AG08396 (cell line): ENCODE measurements around the gene PEAK3.
"Not testable (repeated sequence)": the region's sequence is repeated elsewhere in the genome, so short reads cannot be mapped to it uniquely, and the experiment has no call there.

Source experiments
- DNase-seq: peaks from one replicate; pipeline ENCODE4 v3.0.0; 2012; ENCODE audit warnings: low spot score, mixed read lengths

Gene PEAK3

GRCh38 chr19:2288818-2289713 is 7.1 kb upstream of the PEAK3 start:
- DNase-seq, result no peak

DNA sequence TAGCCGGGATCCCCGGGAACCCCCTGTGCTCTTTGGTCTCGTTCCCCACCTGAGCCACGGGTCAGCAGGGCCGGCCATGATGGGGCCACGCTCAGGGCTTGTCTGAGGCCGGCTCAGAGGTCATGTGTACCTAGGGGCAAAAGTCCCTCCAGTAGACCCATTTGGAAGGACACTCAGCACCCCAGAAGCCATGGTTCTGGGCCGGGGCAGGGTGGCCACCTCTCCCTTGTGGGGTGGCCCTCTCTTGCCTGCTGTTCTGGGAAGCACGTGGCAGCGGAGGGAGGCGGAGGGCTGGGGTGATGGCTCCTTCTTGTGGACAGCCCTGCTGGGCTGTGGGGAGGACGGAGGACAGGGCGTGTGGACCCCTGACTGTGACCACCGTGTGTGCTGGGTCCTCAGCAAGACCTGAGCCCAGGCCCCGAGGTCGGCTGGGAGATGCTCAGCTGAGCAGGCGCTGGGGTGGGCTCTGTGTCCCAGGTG is 6.4 kb upstream of the PEAK3 start:
- DNase-seq, result no peak

DNA sequence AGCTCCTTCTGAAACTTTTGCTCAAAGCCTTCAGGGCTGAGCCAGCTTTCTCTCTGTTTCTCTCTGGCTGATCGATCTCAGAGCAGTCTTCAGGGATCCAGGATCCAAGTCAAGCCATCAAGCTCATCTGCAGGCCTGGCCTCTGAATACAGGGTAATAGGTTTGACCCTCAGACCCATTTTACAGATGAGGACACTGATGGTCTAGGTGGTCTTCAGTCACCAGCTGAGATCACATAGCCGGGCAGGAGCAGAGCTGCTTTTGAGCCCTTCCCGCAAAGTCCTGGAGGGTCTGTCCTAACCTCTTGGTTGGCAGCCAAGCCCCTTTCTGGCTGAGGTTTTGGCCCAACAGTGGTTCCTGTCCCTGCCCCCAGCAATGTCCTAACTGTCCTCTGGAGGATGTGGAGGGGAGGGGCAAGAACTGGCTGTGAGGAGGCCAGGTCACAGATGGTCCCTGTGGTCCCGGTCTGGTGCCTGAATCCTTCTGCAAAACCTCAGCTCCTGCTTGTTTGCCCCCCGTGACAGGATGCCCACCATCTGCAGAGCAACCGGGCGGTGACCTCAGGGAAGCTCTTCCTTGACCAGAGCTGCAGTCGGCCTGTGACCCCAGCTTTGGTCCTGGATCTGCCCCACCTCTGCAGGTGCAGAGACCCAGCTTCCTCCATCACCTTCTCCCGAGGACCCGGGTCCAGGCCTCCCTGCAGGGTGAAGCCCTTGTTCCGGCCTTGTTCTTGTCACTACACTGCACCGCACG is 5.8 kb upstream of the PEAK3 start:
- no peak for DNase-seq

GRCh38 chr19:2286402-2287140 is 4.6 kb upstream of the PEAK3 start:
- no peak for DNase-seq

DNA sequence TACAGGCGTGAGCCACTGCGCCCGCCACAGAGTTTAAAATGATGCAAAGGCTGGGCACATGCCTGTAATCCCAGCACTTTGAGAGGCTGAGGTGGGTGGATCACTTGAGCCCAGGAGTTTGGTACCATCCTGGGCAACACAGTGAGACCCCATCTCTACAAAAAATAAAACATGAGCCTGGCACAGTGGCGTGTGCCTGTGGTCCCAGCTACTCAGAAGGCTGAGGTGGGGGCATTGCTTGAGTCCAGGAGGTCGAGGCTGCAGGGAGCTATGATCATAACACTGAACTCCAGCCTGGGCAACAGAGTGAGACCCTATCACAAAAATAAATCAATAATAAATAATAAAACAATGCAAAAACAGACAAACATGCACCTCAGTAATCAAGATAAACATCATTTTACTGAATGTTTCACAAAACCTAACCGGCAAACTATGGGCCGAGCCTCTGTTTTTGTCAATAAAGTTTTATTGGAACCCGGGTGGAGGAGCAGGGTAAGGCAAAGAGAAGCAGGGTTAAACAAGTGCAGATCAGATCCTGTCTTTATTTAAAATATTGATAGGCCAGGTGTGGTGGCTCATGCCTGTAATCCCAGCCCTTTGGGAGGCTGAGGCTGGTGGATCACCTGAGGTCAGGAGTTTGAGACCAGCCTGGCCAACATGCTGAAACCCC is 2.0 kb upstream of the PEAK3 start:
- DNase-seq, result no peak

- DNase-seq, result no peak
These were observed 875 bp upstream of the PEAK3 start for GRCh38 chr19:2282862-2283237.

DNA sequence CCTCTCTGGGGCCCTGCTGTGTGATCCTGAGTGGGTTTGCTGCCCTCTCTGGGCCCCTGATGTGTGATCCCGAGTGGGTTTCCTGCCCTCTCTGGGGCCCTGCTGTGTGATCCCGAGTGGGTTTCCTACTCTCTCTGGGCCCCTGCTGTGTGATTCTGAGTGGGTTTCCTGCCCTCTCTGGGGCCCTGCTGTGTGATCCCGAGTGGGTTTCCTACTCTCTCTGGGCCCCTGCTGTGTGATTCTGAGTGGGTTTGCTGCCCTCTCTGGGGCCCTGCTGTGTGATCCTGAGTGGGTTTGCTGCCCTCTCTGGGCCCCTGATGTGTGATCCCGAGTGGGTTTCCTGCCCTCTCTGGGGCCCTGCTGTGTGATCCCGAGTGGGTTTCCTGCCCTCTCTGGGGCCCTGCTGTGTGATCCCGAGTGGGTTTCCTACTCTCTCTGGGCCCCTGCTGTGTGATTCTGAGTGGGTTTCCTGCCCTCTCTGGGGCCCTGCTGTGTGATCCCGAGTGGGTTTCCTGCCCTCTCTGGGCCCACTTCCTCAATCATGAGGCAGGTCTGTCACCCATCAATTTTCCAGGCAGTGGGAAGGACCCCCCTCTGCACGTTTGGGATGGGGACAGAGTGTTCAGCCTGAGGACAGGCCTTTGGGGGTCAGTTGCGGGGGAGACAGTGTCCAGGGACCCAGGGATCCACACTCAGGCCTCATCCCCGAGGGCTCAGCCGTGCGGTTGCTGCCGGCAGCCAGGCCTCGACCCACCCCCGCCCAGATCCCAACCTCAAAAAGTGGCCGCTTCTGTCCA is 512 bp downstream of the PEAK3 start:
- not testable (repeated sequence) for DNase-seq

DNA sequence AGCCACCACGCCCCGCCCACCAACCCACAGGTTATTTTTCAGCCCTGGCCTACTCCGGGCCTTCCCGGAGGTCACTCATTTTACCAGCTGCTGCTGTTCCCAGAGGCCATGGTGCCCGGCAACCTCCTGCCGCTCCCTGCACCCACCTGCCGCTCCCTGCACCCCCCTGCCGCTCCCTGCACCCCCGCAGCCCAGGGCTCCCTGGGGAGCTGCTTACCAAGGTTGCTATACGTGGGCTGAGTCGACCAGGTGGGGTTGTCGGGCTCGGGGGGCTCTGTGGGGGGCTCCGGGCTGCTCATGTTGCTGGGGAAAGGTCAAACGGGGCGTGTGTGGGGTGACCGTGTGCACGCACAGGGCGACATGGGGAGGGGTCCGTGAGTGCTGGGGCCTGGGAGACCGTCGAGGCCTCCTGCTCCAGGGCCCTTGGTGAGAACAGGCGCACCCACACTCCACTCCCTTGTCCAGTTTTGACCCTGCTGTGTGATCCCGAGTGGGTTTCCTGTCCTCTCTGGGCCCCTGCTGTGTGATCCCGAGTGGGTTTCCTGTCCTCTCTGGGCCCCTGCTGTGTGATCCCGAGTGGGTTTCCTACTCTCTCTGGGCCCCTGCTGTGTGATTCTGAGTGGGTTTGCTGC is 1.2 kb downstream of the PEAK3 start:
- no peak for DNase-seq

DNA sequence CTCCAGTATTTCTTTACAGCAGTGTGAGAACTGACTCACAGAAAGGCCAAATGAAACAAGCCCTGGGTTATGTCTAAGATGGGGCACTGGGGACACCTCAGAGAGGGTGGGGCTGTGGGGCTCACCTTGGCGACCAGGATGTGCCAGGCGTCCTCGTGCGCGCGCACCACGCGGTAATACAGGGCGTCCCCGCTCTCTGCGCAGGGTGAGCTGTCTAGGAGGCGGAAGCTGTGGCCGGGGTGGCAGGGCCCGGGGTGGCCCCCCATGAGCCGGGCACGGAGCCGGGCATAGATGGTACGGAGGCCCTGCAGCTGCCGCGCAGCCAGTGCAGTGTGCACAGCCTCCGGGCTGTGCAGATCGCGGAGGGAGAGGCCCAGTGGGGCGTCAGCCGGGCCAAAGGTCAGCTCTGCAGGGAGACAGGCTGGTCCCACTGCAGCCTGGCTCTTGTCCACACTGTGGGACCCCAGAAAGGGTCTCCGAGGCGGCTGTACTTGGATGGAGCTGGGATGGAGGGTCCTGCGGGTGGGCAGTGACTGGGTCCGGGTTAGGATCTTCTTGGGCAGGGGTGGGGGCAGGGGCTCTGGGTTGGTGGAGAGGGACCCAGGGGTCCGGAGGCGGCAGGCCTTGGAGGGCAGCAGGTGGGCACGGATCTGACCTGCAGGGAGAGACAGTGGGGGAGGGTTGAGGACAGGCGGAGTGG is 3.4 kb downstream of the PEAK3 start:
- no peak for DNase-seq

GRCh38 chr19:2277138-2277537 is 4.8 kb downstream of the PEAK3 start:
- no peak for DNase-seq

DNA sequence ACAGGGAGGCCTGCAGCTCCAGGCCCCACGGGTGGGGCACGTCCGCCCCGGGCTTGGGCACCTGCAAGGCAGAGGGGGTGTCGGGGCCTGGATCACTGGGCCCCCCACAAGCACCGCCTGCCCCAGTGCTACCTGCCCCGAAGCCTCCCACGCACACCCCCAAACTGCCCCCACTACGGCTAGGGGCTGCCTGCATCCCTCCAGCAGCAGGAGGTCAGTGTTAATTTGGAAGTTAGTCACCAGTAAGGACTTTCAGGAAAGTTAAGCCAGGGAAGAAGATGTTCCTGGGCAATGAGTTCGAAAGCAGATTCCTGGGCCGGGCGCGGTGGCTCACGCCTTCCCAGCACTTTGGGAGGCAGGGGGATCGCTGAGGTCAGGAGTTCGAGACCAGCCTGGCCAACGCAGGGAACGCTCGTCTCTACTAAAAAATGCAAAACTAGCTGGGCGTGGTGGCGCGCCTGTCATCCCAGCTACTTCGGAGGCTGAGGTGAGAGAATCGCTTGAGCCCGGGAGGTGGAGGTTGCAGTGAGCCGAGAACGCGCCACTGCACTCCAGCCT is 5.5 kb downstream of the PEAK3 start:
- DNase-seq, result no peak

GRCh38 chr19:2275588-2276428 is 6.2 kb downstream of the PEAK3 start:
- no peak for DNase-seq

DNA sequence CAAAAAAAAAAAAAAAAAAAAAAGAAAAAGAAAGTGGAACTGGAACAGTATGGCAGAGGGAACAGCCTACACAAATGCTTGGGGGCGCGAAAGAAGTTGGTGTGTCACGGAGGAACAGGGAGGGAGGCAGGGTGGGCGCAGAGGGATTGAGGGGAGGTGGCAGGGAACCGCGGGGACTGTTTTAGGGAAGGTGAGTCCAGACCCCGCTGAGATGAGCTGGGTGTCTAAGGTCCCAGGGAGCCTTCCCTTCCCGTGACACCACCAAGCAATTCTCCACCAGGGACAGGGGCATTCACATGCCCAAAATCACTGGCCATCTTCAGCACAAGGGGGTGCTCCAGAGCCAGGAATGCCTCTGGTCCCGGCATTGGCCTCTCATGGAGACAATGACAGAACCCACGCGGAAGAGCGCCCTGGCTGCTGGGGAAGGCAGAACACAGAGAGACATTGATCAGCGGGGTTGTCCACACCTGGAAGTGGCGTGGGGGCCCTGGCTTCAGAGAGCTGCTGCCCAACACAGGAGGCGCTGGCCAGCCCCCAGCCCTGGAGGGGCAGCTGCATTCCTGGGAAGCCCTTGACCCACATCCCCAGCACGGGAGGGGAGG is 6.9 kb downstream of the PEAK3 start:
- DNase-seq, result peak; percentile 85

DNA sequence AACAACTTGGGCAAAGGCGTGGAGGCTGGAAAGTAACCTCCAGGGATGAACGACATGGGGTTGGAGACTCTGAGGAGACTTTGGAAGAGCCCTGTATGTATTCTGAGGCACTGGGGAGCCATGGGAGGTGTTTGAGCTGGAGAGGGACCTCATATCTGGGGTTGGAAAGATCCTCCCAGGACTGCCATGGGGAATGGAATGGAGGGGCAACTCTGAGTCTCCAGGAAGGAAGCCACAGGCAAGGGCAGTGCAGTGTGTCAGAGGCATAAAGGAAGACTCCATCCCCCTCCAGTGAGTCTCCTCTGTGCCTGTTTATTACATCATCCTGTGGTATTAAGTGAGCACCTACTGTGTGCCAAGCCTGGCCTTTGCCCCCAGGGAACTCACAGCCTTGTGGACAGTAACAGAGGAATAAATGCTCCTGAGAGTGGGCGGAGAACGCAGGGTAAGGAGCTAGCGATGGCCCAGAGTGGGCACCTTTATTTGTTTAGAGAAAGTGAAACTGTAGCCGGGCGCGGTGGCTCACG is 7.7 kb downstream of the PEAK3 start:
- DNase-seq, result no peak

DNA sequence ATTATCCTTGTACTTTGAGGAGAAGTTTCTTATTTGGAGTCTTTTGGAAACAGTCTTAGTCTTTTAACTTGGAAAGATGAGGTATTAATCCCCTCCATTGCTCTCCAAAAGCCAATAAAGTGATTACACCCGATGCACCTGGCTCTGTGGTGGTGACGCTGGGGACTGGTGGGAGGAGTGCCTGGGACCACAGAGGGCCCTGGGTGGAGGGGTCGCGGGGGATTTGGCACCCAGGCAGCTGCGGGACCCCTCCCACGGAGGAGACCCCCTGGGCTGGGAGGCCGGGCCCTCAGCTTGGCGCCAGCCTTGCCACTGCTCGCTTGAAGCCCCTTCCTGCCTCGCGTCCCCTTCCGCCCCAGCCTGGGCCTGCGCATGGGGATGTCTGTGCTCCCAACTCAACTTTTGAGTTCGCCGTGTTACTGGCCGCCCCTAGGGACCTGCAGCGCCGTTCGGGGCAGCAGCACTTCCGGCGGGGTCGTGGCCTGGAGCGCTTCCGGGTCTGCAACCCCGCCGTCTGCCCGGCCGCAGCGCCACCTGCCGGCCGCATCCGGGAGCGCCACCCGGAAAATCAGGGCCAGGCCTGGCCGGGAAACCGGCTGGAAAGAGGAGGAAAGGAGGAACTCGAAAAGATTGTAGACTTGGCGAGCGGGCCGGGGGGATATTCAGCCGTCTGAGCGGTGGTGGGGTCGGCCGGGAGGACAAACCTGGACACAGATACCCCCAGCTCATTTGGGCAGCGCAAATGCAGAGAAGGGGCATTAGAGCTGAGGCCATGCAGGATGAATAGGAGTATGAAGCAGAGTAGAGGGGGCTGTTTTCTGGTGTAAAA is 8.4 kb downstream of the PEAK3 start:
- DNase-seq, result peak; percentile 88

DNA sequence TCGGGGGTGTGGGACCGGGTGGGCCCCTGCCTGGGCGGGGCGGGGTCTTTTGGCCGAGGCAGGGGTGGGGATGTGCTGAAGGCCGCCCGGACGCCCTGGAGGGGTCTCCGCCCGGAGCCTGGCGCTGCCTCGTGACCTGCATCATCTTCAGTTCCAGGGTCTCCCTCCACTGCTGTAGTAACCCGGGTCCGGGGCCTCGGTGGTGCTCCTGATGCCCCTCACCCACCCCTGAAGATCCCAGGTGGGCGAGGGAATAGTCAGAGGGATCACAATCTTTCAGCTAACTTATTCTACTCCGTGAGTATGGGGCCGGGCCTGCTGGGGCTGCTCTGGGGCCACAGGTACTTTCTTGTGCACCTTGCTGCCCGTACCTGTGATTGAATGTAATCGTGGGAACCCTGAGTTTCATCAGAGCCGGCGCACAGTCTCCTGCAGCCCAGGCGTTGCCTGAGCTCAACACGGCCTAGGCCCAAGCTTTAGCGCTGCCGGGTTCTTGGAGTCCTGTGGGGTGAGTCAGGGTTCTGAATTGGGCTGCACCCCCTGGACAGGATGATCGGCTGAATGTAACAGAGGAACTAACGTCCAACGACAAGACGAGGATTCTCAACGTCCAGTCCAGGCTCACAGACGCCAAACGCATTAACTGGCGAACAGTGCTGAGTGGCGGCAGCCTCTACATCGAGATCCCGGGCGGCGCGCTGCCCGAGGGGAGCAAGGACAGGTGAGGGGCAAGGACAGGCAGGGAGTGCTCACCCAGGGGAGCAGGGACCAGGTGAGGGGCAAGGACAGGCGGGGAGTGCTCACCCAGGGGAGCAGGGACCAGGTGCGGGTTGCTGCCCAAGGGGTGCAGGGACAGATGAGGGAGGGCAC is 10.5 kb downstream of the PEAK3 start:
- peak; percentile 87 for DNase-seq
